ENCODE data around the gene NBEAL2.

- no peak for TF ChIP-seq CTCF (conservative IDR thresholded peaks at IDR 0.05; ENCODE audit: low read depth, low read length)
- TF ChIP-seq MXI1 (IDR thresholded peaks at IDR 0.05; ENCODE audit: borderline replicate concordance, low read depth, low read length), result no peak
- no peak for TF ChIP-seq POLR2A (IDR thresholded peaks at IDR 0.05; ENCODE audit: low read depth, low read length)
- TF ChIP-seq FOS (IDR thresholded peaks at IDR 0.05; ENCODE audit: low read depth, low read length), result no peak
- TF ChIP-seq MAFK (IDR thresholded peaks at IDR 0.05; ENCODE audit: low read depth, low read length), result no peak
- TF ChIP-seq RAD21 (IDR thresholded peaks at IDR 0.05; ENCODE audit: low read length), result no peak
- TF ChIP-seq RFX5 (IDR thresholded peaks at IDR 0.05; ENCODE audit: low read depth, low read length), result no peak
- TF ChIP-seq RCOR1 (IDR thresholded peaks at IDR 0.05; ENCODE audit: insufficient replicate concordance, low read length), result no peak
- no peak for TF ChIP-seq SMC3 (IDR thresholded peaks at IDR 0.05; ENCODE audit: low read depth, low read length)
Observed at GRCh38 chr3:46992231-46992630, 12.8 kb downstream of the NBEAL2 start.
